HG03565 (cell line): ENCODE measurements around the gene NTRK2.
A peak's percentile ranks its signal among the peaks of the same experiment; 100 is the strongest.
"Not testable (repeated sequence)": the region's sequence is repeated elsewhere in the genome, so short reads cannot be mapped to it uniquely, and the experiment has no call there.

ENCODE experiments used
- ATAC-seq: cut with Tn5 transposase; IDR thresholded peaks from one replicate; pipeline ENCODE4 v1.9.1; 2021; ENCODE audit warnings: mild to moderate bottlenecking, moderate library complexity; ENCODE audit not compliant: unreplicated experiment

Gene NTRK2

GRCh38 chr9:85046475-85046874, 376.9 kb downstream of the NTRK2 start:
- ATAC-seq = no peak

GRCh38 chr9:85053206-85053786, 383.8 kb downstream of the NTRK2 start:
- ATAC-seq = no peak

- no peak for ATAC-seq
Measured at GRCh38 chr9:85054017-85054416, 384.5 kb downstream of the NTRK2 start.

- ATAC-seq = peak; percentile 37
Measured at GRCh38 chr9:85055506-85056202, 386.1 kb downstream of the NTRK2 start.

- peak; percentile 54 for ATAC-seq
Measured at GRCh38 chr9:85056203-85056572, 386.7 kb downstream of the NTRK2 start.

GRCh38 chr9:85061969-85062368, 392.4 kb downstream of the NTRK2 start:
- ATAC-seq = no peak

GRCh38 chr9:85062385-85063022, 393.0 kb downstream of the NTRK2 start:
- ATAC-seq = no peak

GRCh38 chr9:85064811-85065371, 395.4 kb downstream of the NTRK2 start:
- no peak for ATAC-seq

- ATAC-seq = peak; percentile 82
Measured at GRCh38 chr9:85067792-85068191, 398.3 kb downstream of the NTRK2 start.

- not testable (repeated sequence) for ATAC-seq
Measured at GRCh38 chr9:85069421-85069820, 399.9 kb downstream of the NTRK2 start.
